Measurements from ENCODE around the gene CRACR2B.

GRCh38 chr11:803467-803742 is 24.3 kb upstream of the CRACR2B start:
- TF ChIP-seq CTCF (IDR thresholded peaks at IDR 0.05; ENCODE audit: control extremely low read depth in 1 of 3, insufficient read depth in 1 of 3, low read depth in 1 of 3, low read length in 3 of 3) (no peak), RFX5 (IDR thresholded peaks at IDR 0.05; ENCODE audit: borderline replicate concordance, low read depth, low read length) (no peak), PHF8 (conservative IDR thresholded peaks at IDR 0.05; ENCODE audit: low read depth, low read length) (no peak), RXRA (IDR thresholded peaks at IDR 0.05; ENCODE audit: insufficient read depth, low read depth, low read length) (no peak), SP1 (IDR thresholded peaks at IDR 0.05; ENCODE audit: low read depth, low read length) (no peak), CBX5 (IDR thresholded peaks at IDR 0.05; ENCODE audit: low read depth, low read length) (no peak)

Data from H1 (cell line).